Retinal pigment epithelial cell (primary cell): ENCODE measurements around the gene PITPNC1.
"Not testable (repeated sequence)": the region's sequence is repeated elsewhere in the genome, so short reads cannot be mapped to it uniquely, and the experiment has no call there.

ENCODE experiments used
- DNase-seq: peaks from one replicate; pipeline ENCODE4 v3.0.0-alpha.2; 2010; ENCODE audit warnings: low read depth
- H3K4me3 ChIP-seq: 2 replicates; pipeline ENCODE4 v1.5.1; 2011; ENCODE audit warnings: mild to moderate bottlenecking, low read length, control low read depth, moderate library complexity
- TF ChIP-seq, protein P1 (sequence below): conservative IDR thresholded peaks from 2 replicates; pipeline ENCODE4 v1.5.1; 2011; ENCODE audit warnings: low read depth, low read length, control low read depth, inconsistent platforms

PITPNC1 gene

DNA sequence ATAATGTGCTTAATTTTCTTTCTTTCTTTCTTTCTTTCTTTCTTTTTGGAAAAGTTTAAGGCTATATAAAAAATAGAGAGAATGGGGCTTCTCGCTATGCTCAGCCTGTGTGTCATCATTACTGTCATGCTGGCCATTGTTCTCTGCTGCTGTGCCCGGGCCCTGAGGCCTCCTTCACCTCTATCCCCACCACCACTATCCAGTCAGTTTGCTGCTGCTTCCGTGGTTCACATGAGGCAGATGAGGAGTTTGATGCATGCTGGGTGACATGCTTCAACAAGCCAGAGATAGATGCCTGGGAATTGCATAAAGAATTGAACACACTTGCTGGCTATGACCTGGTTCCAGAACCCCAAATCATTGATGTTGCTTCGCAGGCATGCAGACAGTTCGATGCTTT, 36.3 kb downstream of the PITPNC1 start:
- TF ChIP-seq, protein P1, sequence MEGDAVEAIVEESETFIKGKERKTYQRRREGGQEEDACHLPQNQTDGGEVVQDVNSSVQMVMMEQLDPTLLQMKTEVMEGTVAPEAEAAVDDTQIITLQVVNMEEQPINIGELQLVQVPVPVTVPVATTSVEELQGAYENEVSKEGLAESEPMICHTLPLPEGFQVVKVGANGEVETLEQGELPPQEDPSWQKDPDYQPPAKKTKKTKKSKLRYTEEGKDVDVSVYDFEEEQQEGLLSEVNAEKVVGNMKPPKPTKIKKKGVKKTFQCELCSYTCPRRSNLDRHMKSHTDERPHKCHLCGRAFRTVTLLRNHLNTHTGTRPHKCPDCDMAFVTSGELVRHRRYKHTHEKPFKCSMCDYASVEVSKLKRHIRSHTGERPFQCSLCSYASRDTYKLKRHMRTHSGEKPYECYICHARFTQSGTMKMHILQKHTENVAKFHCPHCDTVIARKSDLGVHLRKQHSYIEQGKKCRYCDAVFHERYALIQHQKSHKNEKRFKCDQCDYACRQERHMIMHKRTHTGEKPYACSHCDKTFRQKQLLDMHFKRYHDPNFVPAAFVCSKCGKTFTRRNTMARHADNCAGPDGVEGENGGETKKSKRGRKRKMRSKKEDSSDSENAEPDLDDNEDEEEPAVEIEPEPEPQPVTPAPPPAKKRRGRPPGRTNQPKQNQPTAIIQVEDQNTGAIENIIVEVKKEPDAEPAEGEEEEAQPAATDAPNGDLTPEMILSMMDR, result no peak
- no peak overlapping the region for H3K4me3 ChIP-seq
- no peak for DNase-seq

DNA sequence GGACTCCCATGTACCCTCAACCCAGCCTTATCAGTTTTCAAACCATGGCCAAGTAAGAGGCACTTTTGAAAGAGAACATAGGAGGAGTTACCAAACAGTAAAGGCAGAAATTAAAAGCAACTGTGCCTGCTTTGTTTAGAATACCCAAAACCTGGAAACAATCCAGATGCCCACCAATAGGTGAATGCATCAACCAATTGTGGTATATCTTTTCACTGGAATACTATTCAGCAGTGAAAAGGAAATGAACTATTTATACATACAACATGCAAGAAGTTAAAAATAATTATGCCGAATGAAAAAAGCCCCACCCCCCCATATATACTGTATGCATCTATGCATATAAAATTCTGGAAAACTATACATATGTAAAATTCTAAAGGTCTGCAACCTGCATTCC, 37.0 kb downstream of the PITPNC1 start:
- no peak overlapping the region for H3K4me3 ChIP-seq
- DNase-seq, result no peak
- TF ChIP-seq, protein P1, result no peak

DNA sequence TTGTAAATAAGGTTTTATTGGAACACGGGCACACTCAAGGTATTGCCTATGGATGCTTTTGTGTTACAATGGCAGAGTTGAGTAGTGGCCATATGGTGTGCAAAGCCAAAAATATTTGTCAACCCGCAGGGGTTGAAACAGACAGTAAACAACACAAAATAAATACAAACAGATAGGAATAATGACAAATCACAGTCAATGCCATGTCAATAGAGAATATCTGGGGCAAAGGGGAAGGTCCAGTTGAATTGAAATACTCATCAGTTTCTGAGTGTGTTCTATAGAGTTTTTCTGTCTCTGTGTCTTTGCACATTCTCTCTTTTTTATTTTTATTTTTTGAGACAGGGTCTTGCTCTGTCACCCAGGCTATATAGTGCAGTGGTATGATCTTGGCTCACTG, 37.5 kb downstream of the PITPNC1 start:
- TF ChIP-seq, protein P1, result no peak
- no peak overlapping the region for H3K4me3 ChIP-seq
- DNase-seq, result no peak

DNA sequence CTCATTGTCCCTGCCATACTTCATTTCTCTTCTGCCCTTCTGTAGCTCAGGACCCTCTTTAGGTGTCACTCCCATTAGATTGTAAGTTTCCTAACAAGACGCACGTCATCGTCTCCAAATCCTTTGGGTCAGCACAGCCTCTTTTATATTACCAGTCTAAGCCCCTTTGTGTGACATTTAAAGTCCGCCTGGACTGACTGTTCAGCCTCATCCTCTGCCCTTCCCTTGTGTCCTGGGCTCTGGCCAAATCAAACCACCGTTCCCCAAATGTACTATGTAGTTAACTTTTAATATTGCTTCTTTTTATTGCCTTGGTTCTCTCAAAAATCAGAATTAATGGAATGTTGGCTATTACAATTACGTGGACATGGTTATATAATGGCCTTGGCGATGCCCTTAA, 38.2 kb downstream of the PITPNC1 start:
- DNase-seq, result no peak
- no peak overlapping the region for H3K4me3 ChIP-seq
- TF ChIP-seq, protein P1, result no peak

DNA sequence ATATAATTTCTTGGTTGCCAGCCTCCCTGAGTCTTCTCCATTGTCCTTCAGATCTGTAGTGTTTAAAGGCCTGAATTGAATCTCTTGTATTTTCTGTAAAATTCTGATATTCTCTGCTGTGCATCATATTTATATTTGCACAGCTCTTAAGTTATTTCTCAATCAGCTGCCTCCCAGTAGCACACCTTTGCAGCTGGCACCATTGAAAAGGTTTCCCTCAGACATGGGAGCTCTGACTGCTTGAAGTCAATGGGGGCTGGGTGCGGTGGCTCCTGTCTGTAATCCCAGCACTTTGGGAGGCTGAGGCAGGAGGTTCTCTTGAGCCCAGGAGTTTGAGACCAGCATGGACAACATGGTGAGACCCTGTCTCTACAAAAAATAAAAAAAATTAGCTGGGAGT, 40.4 kb downstream of the PITPNC1 start:
- no peak for DNase-seq
- TF ChIP-seq, protein P1, result no peak
- no peak overlapping the region for H3K4me3 ChIP-seq

DNA sequence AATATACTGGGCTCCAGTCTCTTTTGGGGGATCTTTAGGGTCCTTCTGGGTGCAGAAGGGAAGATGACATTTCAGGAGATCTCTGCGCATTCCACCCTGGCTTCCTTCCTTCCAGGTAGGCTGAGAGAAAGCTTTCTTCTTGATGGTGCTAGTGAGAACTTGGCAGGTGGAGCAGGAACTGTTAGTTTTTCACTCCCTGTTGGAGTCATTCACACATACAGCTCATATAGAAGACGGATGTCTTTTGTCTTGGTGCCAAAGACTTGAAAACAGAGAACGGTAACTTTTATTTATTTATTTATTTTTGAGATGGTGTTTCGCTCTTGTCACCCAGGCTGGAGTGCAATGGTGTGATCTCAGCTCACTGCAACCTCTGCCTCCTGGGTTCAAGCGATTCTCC, 43.9 kb downstream of the PITPNC1 start:
- TF ChIP-seq, protein P1, result no peak
- no peak for DNase-seq

DNA sequence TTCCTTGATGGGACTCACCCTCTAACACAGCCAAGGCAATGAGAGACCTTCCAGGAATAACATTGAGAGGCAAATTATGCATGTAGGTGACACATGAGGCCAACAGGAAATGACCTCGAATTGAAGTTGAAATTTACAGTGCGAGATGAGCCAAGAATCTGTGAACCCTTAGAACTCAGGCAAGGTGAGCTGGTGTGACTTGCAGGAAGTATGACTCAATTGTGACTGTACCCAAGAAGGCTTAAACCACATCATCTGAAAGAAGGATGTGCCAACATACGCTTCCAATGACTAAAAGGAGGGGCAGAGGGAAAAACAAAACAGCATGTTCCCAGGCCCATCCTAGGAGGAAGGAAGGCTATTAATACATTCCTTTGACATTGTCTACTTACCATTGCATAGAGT, 44.8 kb downstream of the PITPNC1 start:
- peak; percentile 48 for DNase-seq
- no peak overlapping the region for H3K4me3 ChIP-seq
- TF ChIP-seq, protein P1, result no peak

More for the DNA sequence above, 43.9 kb downstream of the PITPNC1 start:
- no peak overlapping the region for H3K4me3 ChIP-seq

DNA sequence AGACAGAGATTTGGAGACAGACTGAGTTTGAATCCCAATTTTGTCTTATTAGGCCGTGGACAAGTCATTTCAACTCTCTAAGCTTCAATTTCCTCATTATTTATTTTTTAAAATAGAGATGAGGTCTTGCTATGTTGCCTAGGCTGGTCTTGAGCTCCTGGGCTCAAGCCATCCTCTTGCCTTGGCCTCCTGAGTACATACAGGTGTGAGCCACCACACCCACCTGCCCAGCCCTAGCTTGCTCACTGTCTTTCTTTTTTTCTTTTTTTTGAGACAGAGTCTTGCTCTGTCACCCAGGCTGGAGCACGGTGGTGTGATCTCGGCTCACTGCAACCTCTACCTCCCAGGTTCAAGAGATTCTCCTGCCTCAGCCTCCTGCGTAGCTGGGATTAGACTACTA, 45.2 kb downstream of the PITPNC1 start:
- not testable (repeated sequence) for DNase-seq, H3K4me3 ChIP-seq
